GM19328 (cell line): Measurements from ENCODE around the gene REPS1.

ENCODE experiments used
- ATAC-seq: cut with Tn5 transposase; IDR thresholded peaks from one replicate; pipeline ENCODE4 v1.9.1; 2021; ENCODE audit warnings: mild to moderate bottlenecking, moderate library complexity; ENCODE audit not compliant: unreplicated experiment

The REPS1 gene

DNA sequence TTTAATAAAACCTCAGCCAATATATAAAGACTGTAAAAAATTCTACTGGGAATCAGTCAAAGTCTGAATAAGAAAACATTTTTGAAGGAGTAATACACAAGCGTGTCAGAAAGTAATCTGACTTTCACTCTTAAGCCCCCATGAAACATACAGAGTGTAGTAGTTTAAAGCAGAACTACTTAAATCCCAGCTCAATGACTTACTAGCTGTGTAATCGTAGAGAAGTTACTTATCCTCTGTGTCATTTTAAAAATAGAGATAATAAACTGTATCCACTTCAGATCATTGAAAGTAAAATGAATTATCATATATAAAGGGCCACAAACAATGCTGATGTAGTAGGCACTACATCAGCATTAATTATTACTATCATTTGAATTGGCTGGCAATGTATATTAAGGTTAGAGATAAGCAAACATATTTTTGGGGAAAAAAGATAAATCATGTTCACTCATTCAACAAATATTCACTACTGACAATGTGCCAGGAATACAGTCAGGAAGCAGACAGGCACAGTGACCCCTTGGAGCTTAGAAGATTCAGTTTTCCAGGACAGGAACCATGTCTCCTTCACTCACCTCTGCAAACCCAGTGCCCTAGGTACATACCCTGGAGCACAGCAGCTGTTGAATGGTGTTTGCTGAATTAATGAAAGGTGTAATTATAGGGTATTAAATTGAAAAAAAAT is 14.4 kb downstream of the REPS1 start:
- no peak for ATAC-seq

DNA sequence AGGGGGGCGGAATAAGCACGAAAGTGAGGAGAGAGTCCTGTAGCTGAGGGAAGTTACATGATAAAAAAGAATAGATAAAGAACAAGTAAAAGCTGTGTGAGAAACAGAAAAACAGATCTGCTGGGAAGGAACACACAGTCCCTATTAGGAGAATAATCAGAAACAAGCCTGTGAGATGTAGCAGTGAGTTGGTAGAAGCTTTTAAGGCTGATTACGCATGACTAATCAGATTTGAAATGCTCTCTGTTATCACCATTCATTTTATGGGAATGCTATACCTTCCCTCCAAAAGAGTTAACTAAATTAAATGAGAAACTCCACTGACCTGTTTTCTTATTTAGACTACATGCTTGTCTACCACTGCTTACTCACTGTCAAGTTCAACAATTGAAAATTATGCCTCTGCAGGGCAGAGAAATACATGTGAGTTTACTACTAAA is 15.8 kb downstream of the REPS1 start:
- no peak for ATAC-seq

DNA sequence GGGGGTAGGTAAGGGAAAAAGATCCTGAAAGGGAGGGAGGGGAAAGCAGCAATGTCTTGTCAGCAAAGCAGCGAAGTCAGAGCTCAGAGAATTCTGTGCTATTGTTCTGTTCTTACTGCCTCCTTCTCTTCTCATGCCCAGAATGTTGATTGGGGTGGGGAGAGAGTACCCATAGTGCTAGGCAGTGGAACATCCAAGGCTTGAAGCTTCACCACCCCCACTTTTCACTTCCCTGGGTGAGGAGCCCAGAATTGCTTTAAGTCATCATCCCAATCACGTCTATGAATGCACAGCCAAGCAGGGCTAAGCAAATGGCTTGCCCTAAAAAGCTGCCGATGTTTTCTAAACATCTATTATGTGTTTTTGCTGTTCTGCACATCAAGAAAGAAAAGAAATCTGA is 16.5 kb downstream of the REPS1 start:
- no peak for ATAC-seq

DNA sequence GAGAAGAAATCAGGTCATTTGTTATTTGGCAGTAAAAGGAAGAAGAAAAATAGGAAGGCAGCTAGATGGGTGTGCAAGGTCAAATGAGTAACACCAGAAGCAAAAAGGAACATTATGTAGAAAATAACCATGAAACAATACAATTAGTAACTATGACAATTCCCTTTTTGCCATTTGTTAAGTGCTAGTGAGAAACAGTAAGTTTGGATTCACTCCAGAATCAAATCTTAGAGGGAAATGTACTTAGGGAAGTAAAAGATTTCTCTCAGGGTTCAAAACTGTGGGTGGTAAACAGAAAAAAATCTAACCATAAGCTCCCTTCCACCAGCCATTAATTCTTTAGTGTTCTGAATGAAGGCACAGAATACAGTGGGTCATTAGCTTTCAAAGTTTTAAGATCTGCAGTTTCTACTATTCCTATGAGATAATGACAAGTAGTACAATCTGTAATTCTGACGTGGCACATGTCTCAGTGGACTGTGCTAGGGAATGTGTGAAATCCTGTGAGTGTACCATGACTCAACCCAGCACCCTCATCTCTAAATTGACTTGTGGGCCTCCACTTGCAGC is 17.1 kb downstream of the REPS1 start:
- no peak for ATAC-seq

DNA sequence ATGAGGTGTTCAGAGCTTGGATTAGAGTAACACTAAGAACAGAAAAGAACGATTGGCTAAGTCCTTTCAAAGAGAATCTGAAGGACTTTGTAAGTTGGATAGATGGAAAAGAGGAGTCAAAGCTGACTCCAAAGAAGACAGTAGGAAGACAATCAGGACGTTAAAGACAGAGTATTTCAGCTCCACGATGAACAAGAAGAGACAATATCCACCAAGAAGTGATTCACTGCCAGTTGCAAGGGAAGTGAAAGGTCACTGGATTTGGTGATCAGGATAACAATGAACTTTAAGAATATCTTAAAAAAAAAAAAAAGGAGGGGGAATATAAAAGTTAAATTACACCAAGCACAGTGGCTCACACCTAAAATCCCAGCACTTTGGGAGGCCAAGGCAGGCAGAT is 17.9 kb downstream of the REPS1 start:
- ATAC-seq = no peak

DNA sequence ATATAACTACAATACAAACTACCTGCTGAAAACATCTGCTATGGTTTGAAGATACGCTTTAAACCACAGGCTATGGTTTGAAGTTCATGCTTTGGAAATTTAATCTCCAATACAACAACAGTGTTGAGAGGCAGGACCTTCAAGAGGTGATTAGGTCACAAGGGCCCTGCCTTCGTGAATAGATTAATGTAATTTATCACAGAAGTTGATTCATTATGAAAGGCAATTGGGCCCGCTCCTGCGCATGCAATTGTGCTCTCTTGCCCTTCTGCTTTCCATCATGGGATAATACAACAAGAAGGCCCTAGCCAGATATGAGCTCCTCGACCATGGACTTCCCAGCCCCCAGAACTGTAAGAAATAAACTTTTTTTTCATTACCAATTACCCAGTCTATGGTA is 21.2 kb downstream of the REPS1 start:
- ATAC-seq = no peak

DNA sequence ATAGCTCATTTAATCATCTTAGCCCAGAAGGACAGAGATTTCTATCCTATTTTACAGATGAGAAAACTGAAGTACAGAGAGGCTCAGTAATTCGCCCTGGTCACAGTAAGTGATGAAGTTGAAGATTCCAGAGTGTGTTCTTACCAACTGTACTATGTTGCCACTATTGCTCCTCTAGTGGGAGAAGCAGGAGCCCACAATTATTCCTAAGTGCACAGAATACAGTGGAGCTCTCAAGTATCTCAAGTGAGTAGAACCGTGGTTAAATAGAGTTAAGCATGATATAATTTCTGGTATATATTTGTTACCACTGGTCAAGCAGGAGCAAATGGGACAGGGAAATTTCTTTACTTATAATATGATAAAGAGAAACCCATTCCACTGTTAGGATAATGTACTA is 22.1 kb downstream of the REPS1 start:
- ATAC-seq = no peak

DNA sequence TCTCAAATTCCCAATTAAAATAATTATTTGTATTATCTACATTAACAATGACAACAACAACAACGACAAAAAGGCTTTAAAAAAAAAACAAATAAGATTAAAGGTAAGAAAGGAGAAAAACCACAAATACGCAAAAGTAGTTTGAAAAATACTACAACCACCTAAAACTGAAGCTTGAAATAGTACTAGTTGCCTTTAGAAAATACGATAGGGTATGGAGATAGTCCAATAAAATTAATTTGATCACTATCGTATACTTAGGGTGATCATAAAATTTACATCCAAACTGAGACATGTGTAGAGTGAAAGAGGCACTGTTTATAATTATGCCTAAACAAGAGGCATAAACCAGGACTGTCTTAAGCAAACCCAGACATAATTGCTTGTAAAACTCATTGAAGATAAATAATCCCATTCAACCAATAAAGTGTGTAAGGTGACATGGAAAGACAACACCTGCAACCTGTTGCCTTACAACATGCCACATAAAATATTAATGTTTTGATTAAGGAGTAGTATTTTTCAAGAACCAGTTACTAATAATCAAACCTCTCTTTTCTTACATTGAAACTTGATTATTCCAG is 22.7 kb downstream of the REPS1 start:
- no peak for ATAC-seq

DNA sequence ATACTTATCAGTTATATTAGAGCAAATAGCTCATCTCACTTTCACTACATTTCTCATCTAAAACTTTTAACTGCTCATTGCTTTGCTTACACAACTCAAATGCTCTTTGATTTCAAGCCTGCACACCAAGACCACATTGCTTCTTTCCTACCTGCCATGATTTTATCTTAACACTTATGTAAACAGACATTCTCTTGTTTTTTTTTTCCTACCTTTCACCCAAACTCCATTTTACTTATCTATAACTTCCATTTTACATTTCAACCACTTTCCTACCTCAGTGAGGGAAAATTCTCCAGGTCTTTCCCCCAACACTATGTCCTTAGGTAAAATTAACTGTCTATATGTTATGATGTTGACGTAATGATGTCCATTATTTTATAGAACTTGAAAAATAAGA is 24.0 kb downstream of the REPS1 start:
- ATAC-seq = no peak

DNA sequence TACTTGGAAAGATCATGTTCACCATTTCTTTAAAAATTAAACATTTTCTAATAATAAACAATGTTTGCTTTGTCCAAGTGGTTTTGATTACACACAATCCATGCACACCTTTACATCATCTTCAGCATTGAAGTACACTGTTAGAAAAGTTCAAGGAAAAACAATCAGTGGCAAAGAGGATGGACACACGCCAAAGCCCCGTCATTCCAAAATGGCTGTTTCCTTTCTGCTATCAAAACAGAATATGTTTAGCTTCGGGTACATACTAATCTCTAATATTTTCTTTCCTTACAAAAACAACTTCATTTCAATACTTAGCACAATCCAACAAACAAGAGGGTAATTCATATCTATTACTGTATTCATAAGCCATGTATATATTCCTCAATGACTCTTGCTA is 24.5 kb downstream of the REPS1 start:
- no peak for ATAC-seq

DNA sequence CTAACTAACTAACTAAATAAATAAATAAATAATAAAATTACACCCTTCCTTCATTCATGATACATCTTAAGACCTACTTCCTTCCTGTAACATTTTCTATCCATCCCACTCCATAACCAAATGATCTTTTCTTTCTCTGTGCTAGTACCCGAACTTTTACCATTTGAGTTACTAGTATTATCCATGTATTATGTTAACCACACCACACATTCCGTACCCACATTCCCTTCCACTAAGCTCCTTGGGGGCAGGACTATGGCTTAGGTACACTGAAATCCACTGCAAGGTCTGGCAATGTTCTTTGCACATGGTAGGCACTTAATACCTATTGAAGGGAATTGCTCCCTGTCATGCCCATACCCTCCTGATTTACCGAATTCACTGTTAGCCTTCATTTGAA is 24.9 kb downstream of the REPS1 start:
- ATAC-seq = no peak

DNA sequence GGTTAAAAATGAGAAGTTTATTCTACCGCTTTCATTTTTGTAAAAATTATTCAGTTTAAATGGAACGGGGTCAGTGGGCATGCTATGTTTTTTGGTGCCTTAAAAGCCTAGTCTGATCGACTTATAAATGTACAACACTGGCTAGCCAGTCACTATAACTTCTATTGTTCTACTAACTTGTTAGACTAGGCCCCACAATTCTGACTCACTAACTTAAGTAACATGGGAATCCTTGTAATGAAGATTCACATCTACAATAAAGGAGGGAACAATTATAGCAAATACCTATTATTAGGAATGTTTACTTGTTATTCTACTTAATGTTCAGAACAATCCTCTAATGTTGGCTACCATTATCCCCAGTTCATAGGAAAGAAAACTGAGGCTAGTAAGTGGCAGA is 28.5 kb downstream of the REPS1 start:
- no peak for ATAC-seq

DNA sequence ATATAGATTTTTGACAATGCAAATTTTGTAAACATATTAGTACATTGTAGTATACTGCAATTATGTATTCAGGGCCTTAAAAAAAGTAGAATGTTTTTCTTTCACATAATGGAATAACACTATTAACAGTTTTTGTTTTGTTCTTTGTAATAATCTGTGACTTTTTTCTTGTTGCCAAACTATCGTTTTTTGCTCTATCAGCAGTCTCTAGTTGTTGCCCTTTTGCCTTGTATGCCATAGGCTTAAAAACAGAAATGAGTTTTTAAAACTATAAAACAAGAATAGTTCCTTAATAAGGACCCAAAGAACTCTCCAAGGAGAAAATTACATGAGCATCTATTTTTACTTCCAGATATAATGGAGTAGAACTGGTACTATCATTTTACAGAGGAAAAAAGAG is 29.5 kb downstream of the REPS1 start:
- ATAC-seq = no peak

DNA sequence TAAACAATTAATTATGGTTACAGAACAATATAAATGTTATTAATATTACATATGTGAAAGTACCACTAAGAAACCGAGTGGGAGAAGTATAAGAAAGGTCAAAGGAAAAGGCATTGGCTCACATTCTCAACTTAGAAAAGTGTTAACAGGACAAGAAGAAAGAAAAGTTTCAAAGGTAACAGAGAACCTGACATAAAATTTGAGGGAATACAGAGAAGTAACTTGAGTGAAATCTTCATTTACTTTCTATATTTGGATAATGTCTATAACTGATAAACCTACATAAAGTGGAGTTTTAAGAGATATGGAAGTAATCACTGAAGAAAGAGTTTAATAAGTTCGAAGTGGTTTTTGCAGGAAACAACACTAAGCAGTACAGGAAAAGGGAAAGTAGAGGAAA is 30.1 kb downstream of the REPS1 start:
- no peak for ATAC-seq

DNA sequence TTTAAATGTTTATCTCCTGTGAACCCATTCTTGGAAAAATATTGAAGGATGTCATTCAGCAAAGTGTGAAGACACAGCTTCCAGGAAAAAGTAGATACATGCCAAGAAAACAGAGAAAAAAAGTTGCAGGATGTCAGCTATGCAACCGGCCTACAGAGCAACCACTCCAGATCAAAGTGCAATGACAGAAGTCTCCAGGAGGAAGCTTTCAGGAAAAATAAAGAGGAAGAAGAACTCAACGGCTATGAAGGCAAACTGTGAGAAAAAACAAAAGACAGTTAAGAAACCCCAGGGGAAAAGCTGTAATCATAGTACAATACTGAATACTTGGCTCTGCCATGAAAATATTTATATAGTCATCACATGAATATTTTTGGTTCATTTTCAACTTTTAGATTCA is 30.6 kb downstream of the REPS1 start:
- ATAC-seq = no peak

DNA sequence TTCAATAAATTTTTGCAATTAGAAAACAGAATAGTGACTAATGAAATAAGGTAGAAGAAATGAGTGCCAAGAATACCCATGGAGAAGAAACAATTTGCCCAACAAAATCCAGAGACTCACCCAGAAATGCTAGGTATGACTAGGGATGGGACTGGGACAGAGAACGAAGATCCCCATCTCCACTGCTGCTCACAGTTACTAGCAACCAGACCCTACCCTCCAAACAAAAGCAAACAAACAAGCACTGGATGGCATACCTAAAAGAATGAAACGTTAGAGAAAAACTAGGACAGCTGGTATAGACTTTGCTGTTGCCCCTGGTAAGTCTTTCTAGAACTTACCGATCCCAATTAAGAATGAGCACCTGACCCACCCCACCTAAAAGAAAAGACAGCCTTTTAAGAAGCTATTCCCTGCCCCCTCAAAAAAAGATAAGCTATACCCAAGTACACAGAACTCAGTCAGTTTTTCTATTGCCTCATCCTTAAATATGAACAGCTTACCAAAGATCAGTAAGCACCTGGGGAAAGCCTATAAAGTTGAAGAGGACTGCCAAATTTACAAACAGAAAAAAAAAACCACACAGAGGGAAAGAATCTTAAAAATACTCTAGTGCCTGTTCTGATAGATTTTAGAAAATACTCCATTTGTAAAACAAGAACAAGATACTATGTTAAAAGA is 31.7 kb downstream of the REPS1 start:
- ATAC-seq = no peak

DNA sequence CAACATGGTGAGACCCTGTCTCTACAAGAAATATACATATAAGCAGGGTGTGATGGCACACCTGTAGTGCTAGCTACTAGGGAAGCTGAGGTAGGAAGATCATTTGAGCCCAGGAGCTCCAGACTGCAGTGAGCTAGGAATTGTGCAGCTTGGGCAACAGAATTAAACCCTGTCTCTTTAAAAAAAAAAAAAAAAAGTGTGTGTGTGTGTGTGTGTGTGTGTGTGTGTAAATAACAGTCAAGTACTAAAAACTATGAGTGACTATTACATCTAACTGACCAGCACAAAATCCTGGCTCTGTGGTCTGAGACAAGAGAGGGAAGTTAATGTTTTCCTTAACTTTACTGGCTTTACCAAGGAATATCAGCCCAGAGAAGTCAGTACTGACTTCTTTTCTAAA is 32.8 kb downstream of the REPS1 start:
- no peak for ATAC-seq

DNA sequence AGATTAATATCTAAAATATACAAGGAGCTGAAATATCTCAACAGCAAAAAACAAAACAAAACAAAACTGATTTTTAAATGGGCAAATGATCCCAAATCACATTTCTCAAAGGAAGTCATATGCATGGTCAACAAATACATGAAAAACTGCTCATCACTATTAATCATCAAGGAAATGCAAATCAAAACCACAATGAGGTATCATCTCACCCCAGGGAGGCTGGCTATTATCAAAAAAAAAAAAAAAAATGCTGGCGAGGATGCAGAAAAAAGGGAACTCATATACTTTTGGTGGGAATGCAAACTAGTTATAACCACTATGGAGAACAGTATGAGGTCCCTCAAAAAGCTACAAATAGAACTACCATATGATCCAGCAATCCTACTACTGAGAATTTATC is 34.6 kb downstream of the REPS1 start:
- no peak for ATAC-seq

DNA sequence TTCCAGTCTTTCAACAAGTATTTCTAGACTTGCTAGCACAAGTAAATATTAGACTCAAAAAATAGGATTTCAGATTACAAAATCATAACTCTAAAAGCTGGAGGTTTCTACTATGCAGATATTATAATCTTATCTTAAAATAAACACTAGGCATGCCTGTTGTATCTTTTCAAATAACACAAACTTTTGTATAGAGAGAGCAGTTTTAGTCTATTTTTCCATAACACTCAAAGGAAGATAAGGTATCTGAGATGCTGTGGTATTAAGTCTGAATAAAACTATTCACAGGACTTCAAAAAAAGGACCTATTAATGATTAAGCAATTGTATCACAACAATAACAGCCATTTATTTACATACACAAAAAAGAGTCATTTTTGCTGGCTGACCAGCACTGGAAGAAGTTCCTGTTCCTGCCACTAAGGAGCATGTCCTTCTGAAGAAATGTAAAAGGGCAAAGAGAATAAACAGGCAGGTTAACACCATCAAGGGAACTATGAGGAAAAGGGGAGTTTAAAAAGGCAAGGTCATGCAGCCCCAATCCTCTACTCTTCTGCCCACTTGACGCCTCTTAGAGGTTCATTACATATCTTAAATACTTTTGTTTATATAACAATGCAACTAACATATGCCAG is 39.4 kb downstream of the REPS1 start:
- ATAC-seq = no peak

DNA sequence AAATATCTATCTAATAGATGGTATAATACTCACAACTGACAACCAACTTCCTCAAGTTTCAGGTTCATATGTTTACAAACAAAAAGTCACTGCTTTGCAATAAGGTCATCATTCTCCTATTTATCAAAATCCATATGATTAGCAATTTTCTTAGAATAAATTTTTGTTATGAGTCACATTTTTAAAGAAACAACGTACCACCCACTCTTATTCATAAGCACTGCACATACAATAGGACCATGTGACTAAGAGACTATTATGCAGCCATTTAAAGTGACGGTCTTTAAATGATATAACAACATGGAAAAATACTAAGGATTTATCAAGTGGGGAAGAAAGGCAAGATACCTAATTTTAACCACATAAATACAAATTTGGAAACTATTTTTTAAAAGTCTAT is 40.0 kb downstream of the REPS1 start:
- no peak for ATAC-seq

DNA sequence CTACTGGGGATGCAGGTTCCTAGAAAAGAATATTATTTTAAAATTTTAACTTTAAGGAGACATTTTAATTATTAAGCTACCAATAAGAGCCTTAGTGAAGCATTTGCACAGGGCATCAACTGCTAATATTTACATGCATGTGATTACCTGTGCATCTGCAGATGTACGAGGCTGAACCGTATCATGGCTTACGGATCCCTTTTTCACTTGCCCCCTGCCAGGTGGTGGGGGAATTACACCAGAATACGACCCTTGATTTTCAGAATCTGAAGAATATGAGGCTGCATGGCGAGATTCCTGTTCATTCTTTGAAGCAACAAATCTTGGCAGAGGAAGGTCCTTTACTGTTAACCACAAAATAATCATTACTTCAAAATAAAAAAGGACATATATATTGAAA is 42.7 kb downstream of the REPS1 start:
- ATAC-seq = no peak

DNA sequence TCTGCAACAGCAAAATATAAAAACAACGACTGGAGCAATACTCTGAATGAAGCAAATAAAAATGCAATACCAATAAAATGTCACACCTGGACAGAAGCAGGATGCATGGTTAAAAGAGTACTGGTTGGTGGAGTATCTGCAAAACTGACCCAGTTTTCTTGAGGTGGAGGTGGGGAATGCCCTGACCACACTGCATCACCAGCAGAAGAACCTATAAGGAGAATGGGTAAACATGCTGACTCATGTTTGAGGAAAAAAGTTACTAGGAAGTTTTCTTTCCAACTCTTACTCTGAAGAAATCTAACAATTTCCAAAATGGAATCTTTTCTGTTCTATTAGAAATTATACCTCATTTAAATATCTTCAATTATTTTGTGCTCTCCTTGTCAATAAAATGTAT is 43.6 kb downstream of the REPS1 start:
- ATAC-seq = no peak
